ENCODE results near the gene RIC8B. TPM values are rescaled to one million over a fixed set of nuclear protein-coding genes. Genes with fewer than 3 reads are reported as not detected.

The RIC8B gene
- total and polyA plus RNA-seq, 2 of the 8 experiments (the other 6 are each of a cell fraction or from before 2014, with no cell fraction given): 8.2 to 25.3 TPM

DNA sequence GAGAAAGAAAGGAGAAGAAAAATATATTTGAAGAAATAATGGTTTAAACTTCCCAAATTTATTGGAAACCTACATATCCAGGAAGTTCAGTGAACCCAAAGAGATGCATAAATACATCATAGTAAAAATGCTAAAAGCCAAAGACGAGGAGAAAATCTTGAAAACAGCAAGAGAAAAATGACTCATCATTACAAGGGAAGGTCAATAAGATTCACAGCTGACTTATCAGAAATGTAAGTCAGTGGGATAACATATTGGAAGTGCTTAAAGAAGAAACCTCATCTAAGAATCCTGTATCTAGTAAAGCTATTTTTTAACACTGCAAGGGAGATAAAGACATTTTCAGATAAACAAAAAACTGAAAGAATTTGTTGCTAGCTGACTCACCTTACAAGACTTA, 19.9 kb downstream of the RIC8B start (continued):
- TF ChIP-seq, protein P1, sequence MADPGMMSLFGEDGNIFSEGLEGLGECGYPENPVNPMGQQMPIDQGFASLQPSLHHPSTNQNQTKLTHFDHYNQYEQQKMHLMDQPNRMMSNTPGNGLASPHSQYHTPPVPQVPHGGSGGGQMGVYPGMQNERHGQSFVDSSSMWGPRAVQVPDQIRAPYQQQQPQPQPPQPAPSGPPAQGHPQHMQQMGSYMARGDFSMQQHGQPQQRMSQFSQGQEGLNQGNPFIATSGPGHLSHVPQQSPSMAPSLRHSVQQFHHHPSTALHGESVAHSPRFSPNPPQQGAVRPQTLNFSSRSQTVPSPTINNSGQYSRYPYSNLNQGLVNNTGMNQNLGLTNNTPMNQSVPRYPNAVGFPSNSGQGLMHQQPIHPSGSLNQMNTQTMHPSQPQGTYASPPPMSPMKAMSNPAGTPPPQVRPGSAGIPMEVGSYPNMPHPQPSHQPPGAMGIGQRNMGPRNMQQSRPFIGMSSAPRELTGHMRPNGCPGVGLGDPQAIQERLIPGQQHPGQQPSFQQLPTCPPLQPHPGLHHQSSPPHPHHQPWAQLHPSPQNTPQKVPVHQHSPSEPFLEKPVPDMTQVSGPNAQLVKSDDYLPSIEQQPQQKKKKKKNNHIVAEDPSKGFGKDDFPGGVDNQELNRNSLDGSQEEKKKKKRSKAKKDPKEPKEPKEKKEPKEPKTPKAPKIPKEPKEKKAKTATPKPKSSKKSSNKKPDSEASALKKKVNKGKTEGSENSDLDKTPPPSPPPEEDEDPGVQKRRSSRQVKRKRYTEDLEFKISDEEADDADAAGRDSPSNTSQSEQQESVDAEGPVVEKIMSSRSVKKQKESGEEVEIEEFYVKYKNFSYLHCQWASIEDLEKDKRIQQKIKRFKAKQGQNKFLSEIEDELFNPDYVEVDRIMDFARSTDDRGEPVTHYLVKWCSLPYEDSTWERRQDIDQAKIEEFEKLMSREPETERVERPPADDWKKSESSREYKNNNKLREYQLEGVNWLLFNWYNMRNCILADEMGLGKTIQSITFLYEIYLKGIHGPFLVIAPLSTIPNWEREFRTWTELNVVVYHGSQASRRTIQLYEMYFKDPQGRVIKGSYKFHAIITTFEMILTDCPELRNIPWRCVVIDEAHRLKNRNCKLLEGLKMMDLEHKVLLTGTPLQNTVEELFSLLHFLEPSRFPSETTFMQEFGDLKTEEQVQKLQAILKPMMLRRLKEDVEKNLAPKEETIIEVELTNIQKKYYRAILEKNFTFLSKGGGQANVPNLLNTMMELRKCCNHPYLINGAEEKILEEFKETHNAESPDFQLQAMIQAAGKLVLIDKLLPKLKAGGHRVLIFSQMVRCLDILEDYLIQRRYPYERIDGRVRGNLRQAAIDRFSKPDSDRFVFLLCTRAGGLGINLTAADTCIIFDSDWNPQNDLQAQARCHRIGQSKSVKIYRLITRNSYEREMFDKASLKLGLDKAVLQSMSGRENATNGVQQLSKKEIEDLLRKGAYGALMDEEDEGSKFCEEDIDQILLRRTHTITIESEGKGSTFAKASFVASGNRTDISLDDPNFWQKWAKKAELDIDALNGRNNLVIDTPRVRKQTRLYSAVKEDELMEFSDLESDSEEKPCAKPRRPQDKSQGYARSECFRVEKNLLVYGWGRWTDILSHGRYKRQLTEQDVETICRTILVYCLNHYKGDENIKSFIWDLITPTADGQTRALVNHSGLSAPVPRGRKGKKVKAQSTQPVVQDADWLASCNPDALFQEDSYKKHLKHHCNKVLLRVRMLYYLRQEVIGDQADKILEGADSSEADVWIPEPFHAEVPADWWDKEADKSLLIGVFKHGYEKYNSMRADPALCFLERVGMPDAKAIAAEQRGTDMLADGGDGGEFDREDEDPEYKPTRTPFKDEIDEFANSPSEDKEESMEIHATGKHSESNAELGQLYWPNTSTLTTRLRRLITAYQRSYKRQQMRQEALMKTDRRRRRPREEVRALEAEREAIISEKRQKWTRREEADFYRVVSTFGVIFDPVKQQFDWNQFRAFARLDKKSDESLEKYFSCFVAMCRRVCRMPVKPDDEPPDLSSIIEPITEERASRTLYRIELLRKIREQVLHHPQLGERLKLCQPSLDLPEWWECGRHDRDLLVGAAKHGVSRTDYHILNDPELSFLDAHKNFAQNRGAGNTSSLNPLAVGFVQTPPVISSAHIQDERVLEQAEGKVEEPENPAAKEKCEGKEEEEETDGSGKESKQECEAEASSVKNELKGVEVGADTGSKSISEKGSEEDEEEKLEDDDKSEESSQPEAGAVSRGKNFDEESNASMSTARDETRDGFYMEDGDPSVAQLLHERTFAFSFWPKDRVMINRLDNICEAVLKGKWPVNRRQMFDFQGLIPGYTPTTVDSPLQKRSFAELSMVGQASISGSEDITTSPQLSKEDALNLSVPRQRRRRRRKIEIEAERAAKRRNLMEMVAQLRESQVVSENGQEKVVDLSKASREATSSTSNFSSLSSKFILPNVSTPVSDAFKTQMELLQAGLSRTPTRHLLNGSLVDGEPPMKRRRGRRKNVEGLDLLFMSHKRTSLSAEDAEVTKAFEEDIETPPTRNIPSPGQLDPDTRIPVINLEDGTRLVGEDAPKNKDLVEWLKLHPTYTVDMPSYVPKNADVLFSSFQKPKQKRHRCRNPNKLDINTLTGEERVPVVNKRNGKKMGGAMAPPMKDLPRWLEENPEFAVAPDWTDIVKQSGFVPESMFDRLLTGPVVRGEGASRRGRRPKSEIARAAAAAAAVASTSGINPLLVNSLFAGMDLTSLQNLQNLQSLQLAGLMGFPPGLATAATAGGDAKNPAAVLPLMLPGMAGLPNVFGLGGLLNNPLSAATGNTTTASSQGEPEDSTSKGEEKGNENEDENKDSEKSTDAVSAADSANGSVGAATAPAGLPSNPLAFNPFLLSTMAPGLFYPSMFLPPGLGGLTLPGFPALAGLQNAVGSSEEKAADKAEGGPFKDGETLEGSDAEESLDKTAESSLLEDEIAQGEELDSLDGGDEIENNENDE (IDR thresholded peaks at IDR 0.05; ENCODE audit: insufficient replicate concordance, low read length): no peak
